GM12878 (cell line): Measurements from ENCODE around the gene ADD1. TPM values are rescaled to one million over a fixed set of nuclear protein-coding genes. Genes with fewer than 3 reads are reported as not detected.

ENCODE experiments used
- BCL3 ChIP-seq: IDR thresholded peaks from 2 replicates; pipeline ENCODE4 v1.6.1; 2011; ENCODE audit warnings: borderline replicate concordance, low read depth, mild to moderate bottlenecking, moderate library complexity, low read length; ENCODE audit not compliant: insufficient read depth, poor library complexity, severe bottlenecking
- CEBPB ChIP-seq, 2 experiments: fragments of 150-350 bp in 1 of 2; IDR thresholded peaks; 2 replicates each; pipeline ENCODE4 v1.6.1; 2012 to 2014; ENCODE audit warnings: low read depth in 2 of 2, low read length in 2 of 2, borderline replicate concordance in 1 of 2, inconsistent platforms in 1 of 2
- CREM ChIP-seq: IDR thresholded peaks from 2 replicates; pipeline ENCODE4 v1.6.1; 2014; ENCODE audit warnings: antibody characterized with exemption, low read depth
- HSF1 ChIP-seq: fragments of 150-350 bp; IDR thresholded peaks from 2 replicates; pipeline ENCODE4 v1.6.1; 2014; ENCODE audit warnings: mild to moderate bottlenecking, low read depth, low read length
- MTA3 ChIP-seq: IDR thresholded peaks from 2 replicates; pipeline ENCODE4 v1.6.1; 2012; ENCODE audit warnings: low read length, inconsistent platforms, borderline replicate concordance
- NFIC ChIP-seq: IDR thresholded peaks from 2 replicates; pipeline ENCODE4 v1.6.1; 2012; ENCODE audit warnings: low read depth, mild to moderate bottlenecking, inconsistent platforms, low read length, moderate library complexity
- REST ChIP-seq: IDR thresholded peaks from 2 replicates; pipeline ENCODE4 v1.6.1; 2012; ENCODE audit warnings: mild to moderate bottlenecking, low read depth, low read length
- SMAD1 ChIP-seq: fragments of 450-650 bp; IDR thresholded peaks from 2 replicates; pipeline ENCODE4 v1.6.1; 2018; ENCODE audit warnings: mild to moderate bottlenecking, low read depth; ENCODE audit not compliant: partially characterized antibody
- SPI1 ChIP-seq: IDR thresholded peaks from 2 replicates; pipeline ENCODE4 v1.6.1; 2011; ENCODE audit warnings: low read depth, mild to moderate bottlenecking, low read length, moderate library complexity, borderline replicate concordance; ENCODE audit not compliant: insufficient read depth
- STAT3 ChIP-seq: IDR thresholded peaks from 2 replicates; pipeline ENCODE4 v1.6.1; 2011; ENCODE audit warnings: low read depth, low read length, improper control_type of control experiment
- TARDBP ChIP-seq: IDR thresholded peaks from 2 replicates; pipeline ENCODE4 v1.6.1; 2016; ENCODE audit warnings: borderline replicate concordance
- TBL1XR1 ChIP-seq: IDR thresholded peaks from 2 replicates; pipeline ENCODE4 v1.6.1; 2012; ENCODE audit warnings: low read depth, low read length, improper control_type of control experiment
- TCF12 ChIP-seq: IDR thresholded peaks from 2 replicates; pipeline ENCODE4 v1.6.1; 2011; ENCODE audit warnings: low read depth, mild to moderate bottlenecking, low read length
- YBX1 ChIP-seq: fragments of 450-650 bp; IDR thresholded peaks from 2 replicates; pipeline ENCODE4 v1.6.1; 2016; ENCODE audit warnings: antibody characterized with exemption
- ZBTB33 ChIP-seq: fragments of 450-650 bp; IDR thresholded peaks from 2 replicates; pipeline ENCODE4 v1.6.1; 2017; ENCODE audit warnings: mild to moderate bottlenecking
- ZNF687 ChIP-seq: fragments of 450-650 bp; IDR thresholded peaks from 2 replicates; pipeline ENCODE4 v1.6.1; 2017; ENCODE audit warnings: mild to moderate bottlenecking, moderate library complexity
- polyA plus RNA-seq, 11 experiments: library from polyadenylated mRNA; depleted of rRNA in 4 of 11; unstranded in 6 of 11; stranded (reverse) in 5 of 11; fragments of >200 nt; fragmentation: Nextera tagmentation in 4 of 11; fragmentation: Illumina TruSeq in 1 of 11; extraction: Ambion mirVana in 4 of 11; extraction: Trizol in 1 of 11; gene quantifications; 1 replicate in 1 of 11; 2 replicates in 10 of 11; pipeline versions ENCODE4 v1.2.1 to v1.2.3, GENCODE V29; 2011 to 2016; ENCODE audit warnings: inconsistent platforms in 2 of 11, missing spikeins in 2 of 11, low read depth in 1 of 11
- total RNA-seq, 4 experiments: library from RNA; depleted of rRNA in 3 of 4; stranded (reverse); fragments of >200 nt in 3 of 4; fragmentation: Illumina TruSeq in 1 of 4; extraction: Trizol in 1 of 4; gene quantifications; 2 replicates each; pipeline versions ENCODE4 v1.2.1 to v1.2.3, GENCODE V29; 2013 to 2021

Gene ADD1
- total and polyA plus RNA-seq, 10 of the 15 experiments (the other 5 are each of a cell fraction or from before 2014, with no cell fraction given): 21.6 to 182 (median 105) TPM

- TF ChIP-seq STAT3: no peak
- TF ChIP-seq NFIC: no peak
- TF ChIP-seq TBL1XR1: peak; percentile 64; the same call in 1 of the 2 replicates
- TF ChIP-seq CEBPB (IDR thresholded peaks at IDR 0.05; ENCODE audit: borderline replicate concordance in 1 of 2, low read depth in 2 of 2, low read length in 2 of 2): no peak
- peak; percentile 33; the same call in 1 of the 2 replicates for TF ChIP-seq ZBTB33
- peak; percentile 95 for TF ChIP-seq CREM
- TF ChIP-seq HSF1: no peak
- peak; percentile 93 for TF ChIP-seq ZNF687
- no peak for TF ChIP-seq MTA3
- no peak for TF ChIP-seq YBX1
- peak; percentile 13 for TF ChIP-seq BCL3
- TF ChIP-seq TCF12: no peak; the same call in 1 of the 2 replicates
- no peak; the same call in 1 of the 2 replicates for TF ChIP-seq REST
- TF ChIP-seq SMAD1: no peak
- TF ChIP-seq TARDBP: peak; percentile 92; the same call in 1 of the 2 replicates
- no peak for TF ChIP-seq SPI1
These were observed 119.7 kb downstream of the ADD1 start, which contains the start of the genes GRK4 and NOP14 (continued) for GRCh38 chr4:2963175-2963965.
